Measurements from ENCODE around the gene ATP8A1.

DNA sequence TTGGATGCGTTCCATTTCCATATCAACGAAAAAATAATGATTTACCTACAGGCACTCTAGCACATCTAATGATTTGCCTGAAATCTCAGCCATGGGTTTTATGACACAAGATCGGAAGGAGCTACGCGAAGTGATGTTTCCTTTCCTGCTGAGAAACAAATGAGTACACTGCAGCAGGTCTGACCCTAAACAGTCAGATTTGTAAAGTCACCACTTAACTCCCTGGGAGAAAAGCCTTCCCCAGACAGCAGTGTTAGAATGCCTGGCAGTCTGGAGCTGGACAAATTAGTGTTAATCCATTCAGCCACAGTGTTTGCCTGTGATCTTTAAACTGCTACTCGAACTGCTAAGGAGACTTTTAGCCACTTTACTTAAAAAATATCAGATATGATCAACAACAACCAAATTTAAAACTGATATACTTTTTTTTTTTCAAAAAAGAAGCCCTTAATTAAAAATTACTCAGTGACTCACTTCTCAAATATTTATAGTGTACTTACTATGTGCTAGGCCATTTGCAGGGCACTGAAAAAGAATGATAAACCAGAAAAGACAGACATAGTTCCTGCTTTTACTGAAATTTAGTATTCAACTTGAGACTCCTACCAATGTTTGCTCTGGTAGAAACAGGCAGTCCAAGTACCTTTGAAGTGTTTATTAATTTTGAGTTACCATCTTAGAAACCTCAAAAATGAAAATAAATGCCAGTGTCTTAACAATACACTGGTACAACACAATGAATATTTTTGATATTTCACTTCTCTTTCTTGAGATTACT lies 155.1 kb downstream of the ATP8A1 start:
- TF ChIP-seq POLR2A (IDR thresholded peaks at IDR 0.05; ENCODE audit: low read depth, low read length) (no peak), POLR2AphosphoS5 (IDR thresholded peaks at IDR 0.05; ENCODE audit: low read depth, low read length) (no peak), SPI1 (IDR thresholded peaks at IDR 0.05; ENCODE audit: low read depth, low read length) (no peak)
